ENCODE results near the gene KRT32. TPM values are rescaled to one million over a fixed set of nuclear protein-coding genes. Genes with fewer than 3 reads are reported as not detected.

Gene KRT32
- total RNA-seq: not detected
- long read RNA-seq: 0 reads

DNA sequence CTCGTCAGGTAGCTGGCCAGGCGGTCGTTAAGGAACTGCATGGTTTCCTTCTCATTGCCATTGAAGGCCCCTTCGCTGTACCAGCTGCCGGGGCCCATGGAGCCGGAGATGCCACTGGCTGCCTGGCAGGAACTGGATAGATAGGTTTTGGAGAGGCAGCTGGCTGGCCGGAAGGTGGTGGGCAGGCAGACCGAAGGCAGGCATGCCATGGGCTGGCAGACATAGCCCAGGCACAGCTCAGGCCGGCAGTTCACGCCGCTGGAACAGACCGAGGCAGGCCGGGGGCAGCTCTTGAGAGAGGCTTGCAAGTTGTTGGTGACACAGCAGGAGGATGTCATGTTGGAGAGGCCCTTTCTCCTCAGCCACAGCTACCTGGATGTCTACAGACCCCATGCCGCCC, at the start of gene KRT32:
TSS of gene KRT32 (minus strand) at position 399 of the 400 bp plus-strand sequence. CDS start at position 338, 61 bp downstream.
- DNase-seq: no peak
- ATAC-seq: no peak
- intact Hi-C loops (cut with micrococcal nuclease): no loop called here

GRCh38 chr17:41516830-41517283, 49.7 kb upstream of the KRT32 start:
- ATAC-seq: no peak
- no peak for DNase-seq
- intact Hi-C loops (cut with micrococcal nuclease): no loop called here

- ATAC-seq: no peak
- intact Hi-C loops (cut with micrococcal nuclease): no loop called here
- no peak for DNase-seq
Measured at GRCh38 chr17:41516147-41516829, 49.1 kb upstream of the KRT32 start.

DNA sequence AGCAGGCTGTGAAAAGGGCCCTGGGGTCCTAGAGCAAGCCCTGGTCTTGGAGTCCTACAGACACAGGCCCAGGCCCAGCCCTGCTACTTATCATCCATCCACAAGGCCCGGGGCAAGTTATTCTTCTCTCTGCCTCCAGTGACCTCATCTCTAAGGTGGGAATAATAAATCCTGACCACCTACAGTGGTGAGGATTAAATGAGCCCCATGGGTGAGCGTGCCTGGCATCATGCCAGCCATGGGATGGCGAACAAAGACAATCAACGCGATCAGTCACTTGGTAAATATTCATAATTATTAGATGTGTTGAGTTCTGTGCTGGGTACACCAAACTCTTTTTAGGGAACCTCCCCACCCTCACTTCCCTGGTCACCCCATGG, 46.0 kb upstream of the KRT32 start:
- ATAC-seq (no peak), DNase-seq (no peak)
- intact Hi-C loops (cut with micrococcal nuclease): no loop called here

GRCh38 chr17:41512546-41513167, 45.5 kb upstream of the KRT32 start:
- intact Hi-C loops (cut with micrococcal nuclease): no loop called here
- no peak for DNase-seq
- ATAC-seq: no peak

- ATAC-seq: no peak
- no peak for DNase-seq
- intact Hi-C loops (cut with micrococcal nuclease): no loop called here
Measured at GRCh38 chr17:41511716-41512115, 44.5 kb upstream of the KRT32 start.

GRCh38 chr17:41511116-41511515, 43.9 kb upstream of the KRT32 start:
- intact Hi-C loops (cut with micrococcal nuclease): no loop called here
- no peak for DNase-seq
- ATAC-seq: no peak

- no peak for ATAC-seq
- intact Hi-C loops (cut with micrococcal nuclease): no loop called here
- no peak for DNase-seq
Measured at GRCh38 chr17:41510251-41511065, 43.3 kb upstream of the KRT32 start.

GRCh38 chr17:41507315-41507880, 40.2 kb upstream of the KRT32 start:
- DNase-seq (no peak), ATAC-seq (no peak)
- intact Hi-C loops (cut with micrococcal nuclease): no loop called here

GRCh38 chr17:41505809-41506767, 38.9 kb upstream of the KRT32 start:
- DNase-seq: no peak

GRCh38 chr17:41505007-41505808, 38.0 kb upstream of the KRT32 start, which contains the start of gene KRT13:
TSS of gene KRT13 (minus strand) at chr17:41505612. CDS start at chr17:41505550, 62 bp downstream.
- intact Hi-C loops (cut with micrococcal nuclease): no loop called here
- ATAC-seq: no peak
- no peak for DNase-seq

More at GRCh38 chr17:41505809-41506767, 38.9 kb upstream of the KRT32 start:
- intact Hi-C loops (cut with micrococcal nuclease): no loop called here
- no peak for ATAC-seq

GRCh38 chr17:41504246-41504977, 37.2 kb upstream of the KRT32 start:
- DNase-seq (no peak), ATAC-seq (no peak)
- intact Hi-C loops (cut with micrococcal nuclease): no loop called here

DNA sequence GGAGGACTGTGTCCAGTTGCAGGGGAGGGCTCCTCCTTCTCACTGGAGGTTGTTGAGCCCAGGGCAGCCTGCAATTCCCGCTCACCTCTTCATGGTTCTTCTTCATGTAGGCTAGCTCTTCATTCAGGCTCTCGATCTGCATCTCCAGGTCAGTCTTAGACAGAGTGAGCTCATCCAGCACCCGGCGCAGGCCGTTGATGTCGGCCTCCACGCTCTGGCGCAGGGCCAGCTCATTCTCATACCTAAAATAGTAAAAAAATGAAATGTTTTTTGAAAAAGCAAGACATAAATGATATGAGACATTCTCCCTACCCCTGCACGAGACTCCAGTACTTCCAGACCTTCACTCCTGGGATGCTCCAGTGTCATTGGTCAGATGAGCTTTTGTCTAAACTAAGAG, 36.0 kb upstream of the KRT32 start:
- intact Hi-C loops (cut with micrococcal nuclease): no loop called here
- no peak for DNase-seq
- no peak for ATAC-seq

DNA sequence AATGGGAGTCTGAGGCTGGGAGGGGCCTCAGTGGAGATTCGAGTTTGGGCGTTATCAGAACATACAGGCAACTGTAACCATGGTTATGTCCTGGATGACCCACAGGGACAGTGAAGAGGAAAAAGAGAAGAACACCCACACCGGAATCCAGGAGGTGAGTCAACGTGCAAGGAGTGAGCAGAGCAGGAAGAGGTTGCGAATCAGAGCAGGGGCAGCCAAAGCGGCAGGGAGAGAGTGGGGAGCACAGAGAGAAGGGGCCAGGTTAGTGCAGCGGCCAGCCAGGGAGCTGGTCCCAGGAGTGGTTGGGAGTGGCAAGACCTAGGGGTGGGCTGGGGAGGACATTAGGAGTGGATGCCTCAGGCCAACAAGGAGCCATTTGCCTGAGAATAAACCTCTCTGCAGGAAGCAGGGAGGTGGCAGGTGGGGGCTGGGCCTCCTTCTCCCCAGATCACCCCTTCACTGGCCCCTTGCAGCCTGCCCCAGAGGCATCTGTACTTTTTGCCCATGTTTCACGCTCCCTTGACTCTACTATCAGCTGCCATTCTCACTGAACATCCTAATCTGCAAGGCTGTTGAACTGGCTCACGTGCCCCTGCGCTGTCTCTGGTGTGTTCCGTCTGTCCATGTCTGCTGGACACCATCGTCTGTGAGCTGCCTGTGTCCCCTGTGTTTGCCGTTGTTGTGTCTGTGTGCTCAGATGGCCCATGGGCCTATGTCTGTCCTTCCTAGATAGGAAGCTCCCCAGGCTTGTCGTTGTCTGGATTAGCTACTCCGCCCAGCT, 33.1 kb upstream of the KRT32 start:
- DNase-seq: no peak
- intact Hi-C loops (cut with micrococcal nuclease): no loop called here
- ATAC-seq: no peak

GRCh38 chr17:41499714-41500113, 32.5 kb upstream of the KRT32 start:
- DNase-seq (no peak), ATAC-seq (no peak)
- intact Hi-C loops (cut with micrococcal nuclease): no loop called here

GRCh38 chr17:41498276-41498675, 31.1 kb upstream of the KRT32 start:
- intact Hi-C loops (cut with micrococcal nuclease): no loop called here
- ATAC-seq (no peak), DNase-seq (no peak)
